Left lobe of liver (tissue), 2 donors: ENCODE data around the gene HES7. TPM values are rescaled to one million over a fixed set of nuclear protein-coding genes. Genes with fewer than 3 reads are reported as not detected.

Experiments
- ATAC-seq: fragments of 200-7000 bp; cut with Tn5 transposase; one replicate; pipeline ENCODE4 v1.9.1; 2020; ENCODE audit warnings: mild to moderate bottlenecking, moderate library complexity
- DNase-seq: peaks from one replicate; pipeline ENCODE4 v3.0.0-alpha.2; 2020; ENCODE audit warnings: low spot score
- total RNA-seq: library from RNA; stranded (reverse); gene quantifications from one replicate; pipeline ENCODE4 v1.2.1, GENCODE V29; 2021
- donor health status: DM: no; HTN: no; CAD: no; lungs with moderate emphysema.
- donor health status: DM: no; HTN: yes; CAD: no.

HES7 gene
- total RNA-seq, 1 donor from 2014 or later, result not detected

GRCh38 chr17:8124350-8125153 lies 646 bp upstream of the HES7 start:
- DNase-seq, result no peak
- no peak for ATAC-seq

GRCh38 chr17:8122924-8123694 lies 797 bp downstream of the HES7 start:
- no peak for DNase-seq

GRCh38 chr17:8122422-8122923 lies 1.4 kb downstream of the HES7 start:
- no peak for DNase-seq
- no peak for ATAC-seq

More at GRCh38 chr17:8122924-8123694, 797 bp downstream of the HES7 start:
- ATAC-seq, result no peak

GRCh38 chr17:8121681-8122421 lies 2.1 kb downstream of the HES7 start:
- ATAC-seq (peak; percentile 1), DNase-seq (peak; percentile 58)

GRCh38 chr17:8121407-8121680 lies 2.6 kb downstream of the HES7 start:
- ATAC-seq, result no peak

GRCh38 chr17:8120520-8121406 lies 3.1 kb downstream of the HES7 start:
- DNase-seq (peak; percentile 67), ATAC-seq (peak; percentile 3)

More at GRCh38 chr17:8121407-8121680, 2.6 kb downstream of the HES7 start:
- DNase-seq, result no peak

- ATAC-seq, result peak; percentile 55
Measured at GRCh38 chr17:8119581-8120519, 4.1 kb downstream of the HES7 start.

GRCh38 chr17:8118769-8119580 lies 4.9 kb downstream of the HES7 start:
- ATAC-seq, result peak; percentile 87

More at GRCh38 chr17:8119581-8120519, 4.1 kb downstream of the HES7 start:
- DNase-seq, result peak; percentile 85

GRCh38 chr17:8117980-8118768 lies 5.7 kb downstream of the HES7 start, which contains the start of gene ALOXE3:
TSS of gene ALOXE3 (minus strand) at chr17:8118514. CDS start at chr17:8117990, 524 bp downstream.
- DNase-seq (no peak), ATAC-seq (no peak)

More at GRCh38 chr17:8118769-8119580, 4.9 kb downstream of the HES7 start:
- DNase-seq, result peak; percentile 90

- DNase-seq (no peak), ATAC-seq (no peak)
Measured at GRCh38 chr17:8117367-8117979, 6.4 kb downstream of the HES7 start.

- DNase-seq, result no peak
- ATAC-seq, result no peak
Measured at GRCh38 chr17:8116776-8117175, 7.1 kb downstream of the HES7 start.

GRCh38 chr17:8110907-8111306 lies 13.0 kb downstream of the HES7 start:
- ATAC-seq (no peak), DNase-seq (no peak)

GRCh38 chr17:8110456-8110804 lies 13.5 kb downstream of the HES7 start:
- ATAC-seq, result no peak
- no peak for DNase-seq

- peak; percentile 60 for DNase-seq
Measured at GRCh38 chr17:8109661-8110455, 14.0 kb downstream of the HES7 start.

GRCh38 chr17:8108972-8109660 lies 14.8 kb downstream of the HES7 start:
- DNase-seq (no peak), ATAC-seq (no peak)

More at GRCh38 chr17:8109661-8110455, 14.0 kb downstream of the HES7 start:
- ATAC-seq, result peak; percentile 87
